Tibial nerve (tissue), 4 donors: Measurements from ENCODE around the gene OR1F1. TPM values are rescaled to one million over a fixed set of nuclear protein-coding genes. Genes with fewer than 3 reads are reported as not detected.

Experiments used
- DNase-seq, 2 donors: peaks; one replicate each; pipeline ENCODE4 v3.0.0-alpha.2; 2019; ENCODE audit warnings: low spot score in 2 of 2
- H3K27ac ChIP-seq, 4 donors: fragments of 200-600 bp; sonication (generic) in 3 of 4; one replicate each; pipeline ENCODE4 v1.5.1; 2017 to 2019; ENCODE audit warnings: mild to moderate bottlenecking in 1 of 4
- H3K27me3 ChIP-seq, 2 donors: fragments of 200-600 bp; sonication (generic) in 1 of 2; one replicate each; pipeline versions ENCODE4 v1.5.1 to v1.6.0; 2017 to 2019
- H3K36me3 ChIP-seq, 3 donors: fragments of 200-600 bp; sonication (generic); one replicate each; pipeline ENCODE4 v1.5.1; 2018 to 2019
- H3K4me1 ChIP-seq, 4 donors: fragments of 200-600 bp; sonication (generic) in 3 of 4; one replicate each; pipeline ENCODE4 v1.5.1; 2017 to 2019
- H3K4me3 ChIP-seq, 4 donors: fragments of 200-600 bp; sonication (generic) in 3 of 4; one replicate each; pipeline ENCODE4 v1.5.1; 2017 to 2019; ENCODE audit warnings: mild to moderate bottlenecking in 1 of 4, moderate library complexity in 1 of 4
- H3K9me3 ChIP-seq, 4 donors: fragments of 200-600 bp; sonication (generic) in 3 of 4; one replicate each; pipeline ENCODE4 v1.5.1; 2017 to 2019
- EP300 ChIP-seq, 2 donors: sonication (generic); formaldehyde crosslinking; IDR thresholded peaks; one replicate each; pipeline ENCODE4 v1.6.1; 2017; ENCODE audit warnings: antibody characterized with exemption in 2 of 2, mild to moderate bottlenecking in 1 of 2
- POLR2A ChIP-seq, 2 donors: fragments of 450-650 bp; IDR thresholded peaks; one replicate each; pipeline ENCODE4 v1.6.1; 2017; ENCODE audit warnings: antibody characterized with exemption in 2 of 2, mild to moderate bottlenecking in 2 of 2, moderate library complexity in 2 of 2
- WGBS, 2 donors: methylation state at CpG; one replicate each; pipeline ENCODE4 v1.1.5; 2018; 5-methylcytosine and 5-hydroxymethylcytosine counted together
- total RNA-seq, 4 donors: library from RNA; depleted of rRNA; stranded (reverse); fragments of >200 nt; gene quantifications; one replicate each; pipeline ENCODE4 v1.1.0, GENCODE V29; 2016
- TF ChIP-seq, protein P1 (sequence below), 5 experiments: fragments of 200-600 bp in 3 of 5; fragments of 450-650 bp in 2 of 5; sonication (generic) in 3 of 5; IDR thresholded peaks; one replicate each; pipeline ENCODE4 v1.5.1; 2016 to 2019; ENCODE audit warnings: antibody characterized with exemption in 5 of 5, mild to moderate bottlenecking in 3 of 5, moderate library complexity in 2 of 5

Gene OR1F1
- total RNA-seq, 4 donors from 2014 or later = not detected

- Histone ChIP-seq H3K27ac (no peak overlapping the region), H3K36me3 (no peaks in the 10 kb centered on the region), H3K4me1 (no peaks in the 10 kb centered on the region), H3K9me3 (no peaks in the 10 kb centered on the region), H3K4me3 (no peak overlapping the region), H3K27me3 (no peaks in the 10 kb centered on the region)
- WGBS, 2 donors = 64 to 67% methylated on average over 5 of the region's 5 CpGs
- TF ChIP-seq POLR2A (IDR thresholded peaks at IDR 0.05) (no peak), EP300 (IDR thresholded peaks at IDR 0.05) (no peak)
- TF ChIP-seq, protein P1, sequence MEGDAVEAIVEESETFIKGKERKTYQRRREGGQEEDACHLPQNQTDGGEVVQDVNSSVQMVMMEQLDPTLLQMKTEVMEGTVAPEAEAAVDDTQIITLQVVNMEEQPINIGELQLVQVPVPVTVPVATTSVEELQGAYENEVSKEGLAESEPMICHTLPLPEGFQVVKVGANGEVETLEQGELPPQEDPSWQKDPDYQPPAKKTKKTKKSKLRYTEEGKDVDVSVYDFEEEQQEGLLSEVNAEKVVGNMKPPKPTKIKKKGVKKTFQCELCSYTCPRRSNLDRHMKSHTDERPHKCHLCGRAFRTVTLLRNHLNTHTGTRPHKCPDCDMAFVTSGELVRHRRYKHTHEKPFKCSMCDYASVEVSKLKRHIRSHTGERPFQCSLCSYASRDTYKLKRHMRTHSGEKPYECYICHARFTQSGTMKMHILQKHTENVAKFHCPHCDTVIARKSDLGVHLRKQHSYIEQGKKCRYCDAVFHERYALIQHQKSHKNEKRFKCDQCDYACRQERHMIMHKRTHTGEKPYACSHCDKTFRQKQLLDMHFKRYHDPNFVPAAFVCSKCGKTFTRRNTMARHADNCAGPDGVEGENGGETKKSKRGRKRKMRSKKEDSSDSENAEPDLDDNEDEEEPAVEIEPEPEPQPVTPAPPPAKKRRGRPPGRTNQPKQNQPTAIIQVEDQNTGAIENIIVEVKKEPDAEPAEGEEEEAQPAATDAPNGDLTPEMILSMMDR (IDR thresholded peaks at IDR 0.05) = no peak
- DNase-seq = no peak
Measured at GRCh38 chr16:3241761-3242160, 53.8 kb downstream of the OR1F1 start.

DNA sequence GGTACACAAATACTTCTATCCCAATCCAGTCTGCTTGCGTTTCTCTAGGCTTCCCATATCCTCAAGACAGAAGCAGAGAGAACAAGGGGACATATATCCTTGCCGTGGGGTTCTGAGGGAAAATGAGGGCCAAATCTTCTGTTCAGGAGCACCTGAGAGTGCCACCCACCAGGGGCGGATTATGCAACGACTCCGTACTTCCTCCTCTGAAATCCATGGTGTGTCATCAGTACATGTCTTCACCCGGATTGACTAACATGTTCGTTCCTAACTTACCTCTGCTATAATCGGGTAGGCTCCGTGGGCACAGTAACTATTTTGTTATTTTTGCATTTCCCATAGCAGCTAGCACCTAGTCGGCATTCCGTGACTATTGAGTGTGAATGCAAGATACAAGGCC, 54.7 kb downstream of the OR1F1 start:
- no peak overlapping the region for H3K27ac ChIP-seq
- no peaks in the 10 kb centered on the region for H3K27me3 ChIP-seq
- no peaks in the 10 kb centered on the region for H3K9me3 ChIP-seq
- no peaks in the 10 kb centered on the region for H3K4me1 ChIP-seq
- no peak overlapping the region for H3K4me3 ChIP-seq
- H3K36me3 ChIP-seq = no peaks in the 10 kb centered on the region
- WGBS, 2 donors = 77% methylated on average over 11 of the region's 11 CpGs
- DNase-seq = no peak
- TF ChIP-seq POLR2A (IDR thresholded peaks at IDR 0.05) (no peak), EP300 (IDR thresholded peaks at IDR 0.05) (no peak)
- TF ChIP-seq, protein P1 (IDR thresholded peaks at IDR 0.05) = no peak

GRCh38 chr16:3243882-3244281, 55.9 kb downstream of the OR1F1 start:
- Histone ChIP-seq H3K27me3 (no peaks in the 10 kb centered on the region), H3K4me3 (no peak overlapping the region), H3K4me1 (no peaks in the 10 kb centered on the region), H3K27ac (no peak overlapping the region), H3K9me3 (no peaks in the 10 kb centered on the region), H3K36me3 (no peaks in the 10 kb centered on the region)
- 86 to 88% methylated on average over 6 of the region's 6 CpGs for WGBS, 2 donors
- TF ChIP-seq POLR2A (IDR thresholded peaks at IDR 0.05) (no peak), EP300 (IDR thresholded peaks at IDR 0.05) (no peak)
- TF ChIP-seq, protein P1 (IDR thresholded peaks at IDR 0.05) = no peak
- DNase-seq = no peak

DNA sequence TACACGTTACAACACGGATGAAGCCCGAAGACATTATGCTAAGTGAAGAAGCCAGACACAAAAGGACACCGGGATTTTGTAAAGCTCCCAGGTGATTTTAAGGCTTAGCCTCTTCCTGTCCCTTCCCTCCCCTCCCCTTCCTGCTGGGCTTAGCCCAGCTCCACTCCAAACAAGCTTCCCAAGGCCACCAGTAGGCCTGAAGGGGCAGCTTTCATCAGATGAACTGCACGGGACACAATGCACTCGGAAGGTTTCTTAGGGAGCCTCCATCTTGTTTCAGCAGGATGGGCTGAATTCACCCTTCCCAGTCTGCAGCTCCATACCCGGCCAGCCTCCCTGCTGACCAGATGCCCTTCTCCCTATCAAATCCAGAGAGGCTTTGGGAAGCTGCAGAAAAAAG, 58.0 kb downstream of the OR1F1 start:
- H3K4me1 ChIP-seq = no peaks in the 10 kb centered on the region
- no peak overlapping the region for H3K27ac ChIP-seq
- no peak overlapping the region for H3K4me3 ChIP-seq
- H3K36me3 ChIP-seq = no peaks in the 10 kb centered on the region
- TF ChIP-seq POLR2A (IDR thresholded peaks at IDR 0.05) = no peak
- TF ChIP-seq, protein P1 (IDR thresholded peaks at IDR 0.05) = no peak
- TF ChIP-seq EP300 (IDR thresholded peaks at IDR 0.05) = no peak
- no peaks in the 10 kb centered on the region for H3K27me3 ChIP-seq
- DNase-seq = no peak
- 73% methylated on average over 7 of the region's 7 CpGs for WGBS, 2 donors
- no peaks in the 10 kb centered on the region for H3K9me3 ChIP-seq

DNA sequence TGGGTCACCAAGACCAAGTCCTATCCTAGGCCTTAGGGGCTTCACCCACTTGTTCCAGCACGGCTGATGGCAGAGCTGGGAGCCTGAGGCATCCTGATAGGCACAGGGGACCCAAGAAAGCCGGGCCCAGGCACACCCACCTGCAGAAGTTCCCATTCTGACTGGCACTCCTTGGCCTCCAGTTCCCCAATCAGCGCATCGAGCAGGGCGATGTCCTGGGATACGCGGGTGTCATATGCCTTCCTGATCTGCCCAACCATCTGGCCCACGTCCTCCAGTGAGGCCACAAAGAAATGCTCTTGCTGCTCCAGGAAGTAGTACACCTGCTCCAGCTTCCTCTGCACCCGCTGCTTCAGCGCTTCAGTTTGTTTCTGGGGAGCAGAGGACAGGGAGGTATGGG, 58.9 kb downstream of the OR1F1 start:
- Histone ChIP-seq H3K4me1 (no peaks in the 10 kb centered on the region), H3K4me3 (no peak overlapping the region), H3K27ac (no peak overlapping the region), H3K27me3 (no peaks in the 10 kb centered on the region), H3K36me3 (no peaks in the 10 kb centered on the region), H3K9me3 (no peaks in the 10 kb centered on the region)
- no peak for DNase-seq
- 72 to 85% methylated on average over 8 to 10 of the region's 10 CpGs for WGBS, 2 donors
- TF ChIP-seq, protein P1 (IDR thresholded peaks at IDR 0.05) = no peak
- no peak for TF ChIP-seq EP300 (IDR thresholded peaks at IDR 0.05)
- TF ChIP-seq POLR2A (IDR thresholded peaks at IDR 0.05) = no peak
